Fibroblast of skin of right biceps (primary cell): Measurements from ENCODE around the gene STARD3.
A peak's percentile ranks its signal among the peaks of the same experiment; 100 is the strongest.
"Not testable (repeated sequence)": the region's sequence is repeated elsewhere in the genome, so short reads cannot be mapped to it uniquely, and the experiment has no call there.

Experiments used
- DNase-seq: peaks from one replicate; pipeline ENCODE4 v3.0.0-alpha.2; 2013

Gene STARD3

GRCh38 chr17:39636927-39637736 lies at the start of gene STARD3:
TSS of gene STARD3 (plus strand) at chr17:39637144. CDS start at chr17:39653532, 16,388 bp downstream.
- peak; percentile 85 for DNase-seq

- DNase-seq = not testable (repeated sequence)
These were observed 46.8 kb upstream of the STARD3 start for GRCh38 chr17:39590180-39590579.

GRCh38 chr17:39591958-39592954 lies 44.7 kb upstream of the STARD3 start:
- DNase-seq = peak; percentile 45

GRCh38 chr17:39593371-39593770 lies 43.6 kb upstream of the STARD3 start:
- no peak for DNase-seq

- DNase-seq = no peak
These were observed 41.6 kb upstream of the STARD3 start for GRCh38 chr17:39595294-39595693.

- DNase-seq = no peak
These were observed 40.9 kb upstream of the STARD3 start for GRCh38 chr17:39595928-39596510.

- no peak for DNase-seq
These were observed 40.2 kb upstream of the STARD3 start for GRCh38 chr17:39596543-39597267.

- no peak for DNase-seq
These were observed 39.4 kb upstream of the STARD3 start for GRCh38 chr17:39597372-39598046.

GRCh38 chr17:39598047-39598481 lies 38.9 kb upstream of the STARD3 start:
- no peak for DNase-seq

GRCh38 chr17:39598630-39599003 lies 38.3 kb upstream of the STARD3 start:
- no peak for DNase-seq

GRCh38 chr17:39599004-39599664 lies 37.8 kb upstream of the STARD3 start:
- no peak for DNase-seq

- DNase-seq = no peak
These were observed 37.2 kb upstream of the STARD3 start for GRCh38 chr17:39599665-39600231.

GRCh38 chr17:39600288-39600996 lies 36.5 kb upstream of the STARD3 start:
- no peak for DNase-seq

GRCh38 chr17:39600997-39601597 lies 35.8 kb upstream of the STARD3 start:
- no peak for DNase-seq

- DNase-seq = no peak
These were observed 35.0 kb upstream of the STARD3 start for GRCh38 chr17:39601758-39602532.

- no peak for DNase-seq
These were observed 34.2 kb upstream of the STARD3 start for GRCh38 chr17:39602533-39603303.

GRCh38 chr17:39603304-39604016 lies 33.5 kb upstream of the STARD3 start:
- no peak for DNase-seq
